A673 (cell line): ENCODE results near the gene TXNDC2. TPM values are rescaled to one million over a fixed set of nuclear protein-coding genes. Genes with fewer than 3 reads are reported as not detected.

Experiments used
- BruUV-seq: library from RNA; stranded (reverse); fragments of 400-500 nt; replicated peaks from 2 replicates; lab custom pipeline; 2021; lab: Mats Ljungman, UMichigan
- CTCF ChIA-PET: fragments of 300-600 bp; sonication (Branson Sonifier 250); formaldehyde crosslinking; loops from one replicate; lab custom pipeline; 2022; ENCODE audit warnings: antibody characterized with exemption; lab: Charles Lee
- POLR2A ChIA-PET: fragments of 300-600 bp; sonication (Branson Sonifier 250); formaldehyde crosslinking; loops from one replicate; lab custom pipeline; 2022; ENCODE audit warnings: antibody characterized with exemption; ENCODE audit not compliant: low non-redundant PET; lab: Charles Lee
- DNase-seq: peaks from one replicate; pipeline ENCODE4 v3.0.0-alpha.2; 2015; ENCODE audit warnings: low spot score
- H3K27ac ChIP-seq: fragments of 200-600 bp; sonication (generic); 2 replicates; pipeline ENCODE4 v1.5.1; 2016; ENCODE audit warnings: mixed run types, low read depth, mild to moderate bottlenecking, mixed read lengths, antibody characterized with exemption, low read length; ENCODE audit not compliant: poor library complexity, severe bottlenecking
- H3K27me3 ChIP-seq: fragments of 200-600 bp; sonication (generic); replicated peaks from 2 replicates; pipeline ENCODE4 v1.6.1; 2017; ENCODE audit warnings: mixed run types, low read depth, mild to moderate bottlenecking, mixed read lengths, antibody characterized with exemption, low read length; ENCODE audit not compliant: insufficient read depth, poor library complexity
- H3K36me3 ChIP-seq: fragments of 200-600 bp; sonication (generic); 2 replicates; pipeline ENCODE4 v1.6.1; 2016; ENCODE audit warnings: mixed run types, mild to moderate bottlenecking, mixed read lengths, antibody characterized with exemption, low read length; ENCODE audit not compliant: insufficient read depth, poor library complexity, severe bottlenecking
- H3K4me1 ChIP-seq: fragments of 200-600 bp; sonication (generic); 2 replicates; pipeline ENCODE4 v1.6.1; 2017; ENCODE audit warnings: mixed run types, mild to moderate bottlenecking, mixed read lengths, antibody characterized with exemption, low read length; ENCODE audit not compliant: insufficient read depth, poor library complexity, severe bottlenecking
- H3K4me3 ChIP-seq: fragments of 200-600 bp; sonication (generic); 2 replicates; pipeline ENCODE4 v1.5.1; 2016; ENCODE audit warnings: low read depth, mixed run types, mild to moderate bottlenecking, mixed read lengths, low read length; ENCODE audit not compliant: poor library complexity, severe bottlenecking
- H3K9me3 ChIP-seq: fragments of 200-600 bp; sonication (generic); 2 replicates; pipeline ENCODE4 v1.6.1; 2016; ENCODE audit warnings: mixed run types, low read depth, mild to moderate bottlenecking, mixed read lengths, antibody characterized with exemption, low read length; ENCODE audit not compliant: poor library complexity, severe bottlenecking
- CTCF ChIP-seq: fragments of 300-800, 200-600 bp; sonication (generic); conservative IDR thresholded peaks from 2 replicates; pipeline ENCODE4 v1.5.1; 2017; ENCODE audit warnings: low read depth, mild to moderate bottlenecking, antibody characterized with exemption, low read length, moderate library complexity, mixed read lengths
- EZH2 ChIP-seq: fragments of 200-600 bp; sonication (generic); IDR thresholded peaks from 2 replicates; pipeline ENCODE4 v1.6.1; 2017; ENCODE audit warnings: borderline replicate concordance, low read depth, mild to moderate bottlenecking, mixed read lengths, antibody characterized with exemption, low read length; ENCODE audit not compliant: poor library complexity, severe bottlenecking
- intact Hi-C: fragments of 100-400 bp; cut with micrococcal nuclease; formaldehyde crosslinking; loops from one replicate; pipeline ENCODE4 v1.10.0; 2022; ENCODE audit not compliant: unreplicated experiment
- total RNA-seq: library from RNA; stranded (reverse); gene quantifications from 2 replicates; pipeline ENCODE4 v1.2.3, GENCODE V29; 2021

TXNDC2 gene
- total RNA-seq, 1 experiment from 2014 or later, result 0.13 TPM

GRCh38 chr18:9913526-9914333, 28.0 kb downstream of the TXNDC2 start, which contains the start of gene VAPA:
Gene VAPA (plus strand): TSS chr18:9914016. CDS start chr18:9914257, 241 bp downstream.
- intact Hi-C loops, result no loop called here
- Histone ChIP-seq H3K27me3 (no peaks in the 10 kb centered on the region), H3K4me3 (peak within 1 kb of the TSS; percentile 93), H3K36me3 (no peaks in the 10 kb centered on the region), H3K27ac (peak within 1 kb of the TSS; percentile 96), H3K9me3 (no peaks in the 10 kb centered on the region), H3K4me1 (peaks cover 31% of the 10 kb centered on the region)
- TF ChIP-seq EZH2, result no peak
- TF ChIP-seq CTCF, result no peak
- peak; percentile 98 for DNase-seq
- ChIA-PET POLR2A (interaction anchor here (0.6 to 0.9 kb wide), 2 partner anchors 36 to 64 kb away, joined by 3 to 5 read pairs; no protein-coding TSS in a partner anchor), CTCF (interaction anchor here (0.9 kb wide), 1 partner anchor 82 kb away, joined by 3 read pairs; no protein-coding TSS in a partner anchor)
- BruUV-seq, result no TSS peak

GRCh38 chr18:9914334-9914583, 28.5 kb downstream of the TXNDC2 start:
- Histone ChIP-seq H3K36me3 (no peaks in the 10 kb centered on the region), H3K4me3 (peak overlapping the region; percentile 93), H3K9me3 (no peaks in the 10 kb centered on the region), H3K4me1 (peaks cover 36% of the 10 kb centered on the region), H3K27me3 (no peaks in the 10 kb centered on the region), H3K27ac (peak overlapping the region; percentile 96)
- intact Hi-C loops, result no loop called here
- ChIA-PET POLR2A (interaction anchor here (0.9 kb wide), 1 partner anchor 37 kb away, joined by 3 read pairs; no protein-coding TSS in a partner anchor), CTCF (no interaction called here)
- TF ChIP-seq EZH2 (no peak), CTCF (no peak)
- no peak for DNase-seq
- BruUV-seq, result no TSS peak

DNA sequence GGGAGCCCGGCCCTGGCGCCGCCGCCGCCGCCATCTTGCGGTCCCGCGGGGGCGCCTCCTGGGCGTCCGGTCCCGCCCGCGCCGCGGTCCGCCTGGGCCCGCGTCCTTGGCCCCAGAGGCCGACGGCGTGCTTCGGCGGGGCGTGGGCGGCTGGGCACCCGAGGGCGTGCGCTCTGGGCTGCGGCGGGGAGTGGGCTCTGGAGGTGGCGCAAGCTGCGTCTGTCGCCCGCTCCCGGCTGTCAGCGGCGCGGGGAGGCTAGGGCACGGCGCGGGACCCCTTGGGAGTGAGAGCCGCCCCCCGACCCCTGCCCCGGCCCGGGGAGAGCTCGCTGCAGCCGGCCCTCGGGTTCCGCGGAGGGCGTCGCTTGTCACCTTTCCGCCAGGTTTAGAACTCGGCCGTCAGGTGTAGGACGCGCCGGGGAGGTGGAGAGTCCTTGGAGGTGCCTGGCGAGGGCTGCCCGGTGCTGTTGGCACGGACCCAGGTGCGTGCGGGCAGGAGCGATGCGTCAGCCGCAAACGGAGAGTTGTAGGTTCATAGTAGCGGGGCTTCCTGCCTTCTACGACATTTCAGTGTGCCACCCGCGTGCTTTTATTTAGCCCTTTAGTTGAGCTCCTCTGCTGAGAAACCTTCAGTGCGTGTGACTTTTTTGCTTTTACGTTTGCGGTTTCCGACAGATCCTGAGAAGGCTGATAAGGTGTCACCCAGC, 29.0 kb downstream of the TXNDC2 start:
- H3K4me1 ChIP-seq, result peaks cover 41% of the 10 kb centered on the region
- no peaks in the 10 kb centered on the region for H3K36me3 ChIP-seq
- no peaks in the 10 kb centered on the region for H3K9me3 ChIP-seq
- TF ChIP-seq CTCF (no peak), EZH2 (no peak)
- ChIA-PET POLR2A (interaction anchor here (0.6 kb wide), 1 partner anchor 548 kb away, joined by 8 read pairs; no protein-coding TSS in a partner anchor), CTCF (no interaction called here)
- DNase-seq, result peak; percentile 66
- intact Hi-C loops, result no loop called here
- peak overlapping the region; percentile 96 for H3K27ac ChIP-seq
- H3K4me3 ChIP-seq, result peak overlapping the region; percentile 93
- H3K27me3 ChIP-seq, result no peaks in the 10 kb centered on the region
- no TSS peak for BruUV-seq
